ENCODE measurements around the gene C1orf116.

Gene C1orf116

GRCh38 chr1:207034208-207034607, 1.7 kb upstream of the C1orf116 start:
- no peak for DNase-seq

DNA sequence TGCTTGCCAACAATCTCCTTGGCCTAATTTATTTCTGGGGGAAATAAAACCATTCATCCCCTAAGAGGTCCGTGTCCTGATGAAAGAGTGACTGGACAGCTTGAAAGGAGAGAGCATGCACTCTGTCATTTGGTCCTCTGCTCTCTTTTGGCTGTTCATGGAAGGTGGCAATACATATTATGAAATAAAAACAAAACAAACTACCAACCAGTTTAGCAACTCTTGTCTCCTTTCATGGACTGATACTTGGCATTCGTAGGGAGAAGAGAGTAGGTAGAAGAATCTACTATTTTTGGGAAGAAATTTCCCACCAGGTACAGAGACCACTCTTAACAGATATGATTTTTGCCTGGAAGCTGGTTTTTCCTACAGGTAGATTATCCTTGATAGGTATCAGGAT, 746 bp upstream of the C1orf116 start:
- DNase-seq = no peak

GRCh38 chr1:207031632-207032264, 808 bp downstream of the C1orf116 start:
- no peak for DNase-seq

GRCh38 chr1:207031016-207031415, 1.5 kb downstream of the C1orf116 start:
- no peak for DNase-seq

- no peak for DNase-seq
Observed at GRCh38 chr1:207030522-207031009, 2.0 kb downstream of the C1orf116 start.

DNA sequence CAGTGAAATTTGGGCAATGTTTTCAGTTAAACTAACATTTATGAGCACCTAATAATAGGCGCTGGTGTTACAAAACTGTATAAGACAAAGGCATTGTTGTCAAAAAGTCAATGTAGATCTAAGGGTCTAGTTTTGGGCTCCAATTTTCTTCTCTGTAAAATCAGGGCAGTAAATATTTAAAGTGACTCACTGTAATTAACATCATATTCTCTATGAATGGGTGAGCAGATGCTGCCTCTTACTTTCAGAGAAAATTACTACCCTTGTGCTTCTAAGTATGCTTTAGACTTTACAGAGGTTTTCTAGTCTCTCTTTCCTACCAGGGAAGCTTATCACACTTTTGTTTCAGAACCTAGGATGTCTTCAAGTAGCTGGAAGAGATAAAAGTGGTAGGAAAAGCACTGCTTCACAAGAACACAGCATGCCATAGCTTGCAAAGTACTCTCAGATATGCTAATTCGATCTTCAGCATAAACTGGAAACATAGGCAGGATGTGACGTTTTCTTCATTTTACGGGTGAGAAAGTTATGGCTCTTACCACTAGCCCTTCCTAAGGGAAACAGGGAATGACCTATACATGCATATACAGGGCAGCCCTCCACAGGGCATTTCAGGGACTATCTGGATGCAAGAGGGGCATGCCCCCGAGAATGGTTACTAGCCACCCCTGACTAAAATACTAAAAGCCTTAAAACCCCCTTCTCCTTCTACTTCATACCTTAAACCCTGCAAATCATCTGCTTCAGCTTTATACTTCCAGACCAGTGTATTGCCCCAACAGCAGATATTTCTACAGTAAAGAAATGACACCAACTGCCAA, 2.6 kb downstream of the C1orf116 start:
- DNase-seq = no peak

DNA sequence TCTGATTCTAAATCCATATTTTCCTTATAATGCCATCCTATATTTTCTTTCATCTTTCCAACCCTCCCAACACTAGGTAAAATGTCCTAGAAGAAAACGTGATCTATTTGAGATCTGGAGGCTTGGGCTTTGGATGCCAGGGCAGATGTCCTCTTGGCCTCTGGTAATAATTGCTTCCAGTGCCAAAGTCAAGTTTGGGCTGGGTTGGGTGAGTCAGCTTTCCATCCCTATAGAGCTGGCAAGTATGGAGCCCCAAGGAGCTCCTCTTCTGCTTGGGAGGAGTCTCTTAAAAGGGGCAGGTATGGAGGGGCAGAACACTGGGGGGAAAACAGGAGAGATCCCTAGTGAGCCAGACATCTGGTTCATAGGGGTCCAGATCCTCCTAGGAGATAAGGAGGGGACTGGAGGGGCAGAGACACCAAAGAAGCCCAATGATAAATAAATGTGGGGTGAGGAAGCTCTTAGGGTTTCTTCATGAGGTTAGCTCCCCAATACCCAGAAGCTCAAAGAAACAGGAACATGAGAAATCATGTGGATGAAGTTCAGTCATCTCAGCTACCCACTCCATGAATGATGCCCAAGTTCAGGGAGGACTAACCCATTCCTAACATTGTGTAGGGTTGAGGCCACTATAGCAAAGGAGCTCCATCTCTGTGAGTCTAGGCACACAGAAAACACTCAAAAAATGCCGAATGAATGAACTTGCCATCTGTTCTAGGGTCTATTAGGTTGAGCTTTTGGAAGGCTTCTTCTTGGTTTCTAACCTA, 3.5 kb downstream of the C1orf116 start:
- DNase-seq = no peak

DNA sequence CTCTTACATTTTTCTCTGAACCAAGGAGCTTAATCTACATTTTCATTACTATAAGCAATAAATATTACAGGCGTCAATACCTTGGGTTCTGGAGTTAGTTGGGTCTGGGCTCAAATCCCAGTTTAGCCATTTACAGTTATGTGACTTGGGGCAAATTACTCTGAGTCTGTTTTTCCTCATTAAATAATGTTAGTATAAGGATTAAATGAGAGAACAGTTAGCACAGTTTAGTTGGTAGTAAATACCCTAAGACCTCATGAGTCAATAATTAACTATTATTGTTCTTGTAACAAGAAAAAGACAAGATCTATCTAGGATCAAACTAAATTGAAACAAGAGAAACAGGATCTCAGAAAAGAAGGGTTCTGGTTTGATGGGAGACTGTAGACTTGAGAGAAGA, 4.6 kb downstream of the C1orf116 start:
- DNase-seq = no peak

DNA sequence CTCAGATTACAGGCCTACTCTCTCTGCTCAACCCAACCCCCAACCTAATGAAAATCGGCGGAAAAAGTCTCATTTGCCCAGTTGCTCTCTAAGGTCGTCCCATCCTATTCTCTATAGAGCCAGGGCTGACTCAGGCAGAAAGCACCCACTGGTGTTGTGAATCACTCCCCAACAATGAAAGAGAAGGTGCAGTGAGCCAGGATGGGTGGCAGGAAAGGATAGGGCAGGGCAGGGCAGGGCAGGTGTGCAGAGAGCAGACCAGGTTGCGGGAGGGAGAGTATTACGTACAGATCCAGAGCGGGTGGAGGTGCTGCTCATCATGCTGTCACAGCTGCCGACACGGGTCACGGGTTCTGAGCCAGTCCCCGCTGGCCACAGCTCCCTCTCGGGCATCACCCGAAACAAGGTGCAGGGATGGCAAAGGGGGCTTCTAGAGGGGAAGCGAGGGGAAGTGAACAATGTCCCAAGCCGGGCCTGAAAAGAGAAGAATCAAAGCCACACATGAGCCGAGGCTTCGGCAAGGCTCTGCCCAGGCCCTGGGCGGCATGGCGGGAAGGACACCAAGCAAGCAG, 5.3 kb downstream of the C1orf116 start:
- DNase-seq = no peak

GRCh38 chr1:207026104-207026534, 6.4 kb downstream of the C1orf116 start:
- no peak for DNase-seq

GRCh38 chr1:207025146-207025880, 7.2 kb downstream of the C1orf116 start:
- no peak for DNase-seq

- no peak for DNase-seq
Observed at GRCh38 chr1:207024202-207025145, 8.1 kb downstream of the C1orf116 start.

GRCh38 chr1:207022996-207023679, 9.4 kb downstream of the C1orf116 start:
- no peak for DNase-seq

DNA sequence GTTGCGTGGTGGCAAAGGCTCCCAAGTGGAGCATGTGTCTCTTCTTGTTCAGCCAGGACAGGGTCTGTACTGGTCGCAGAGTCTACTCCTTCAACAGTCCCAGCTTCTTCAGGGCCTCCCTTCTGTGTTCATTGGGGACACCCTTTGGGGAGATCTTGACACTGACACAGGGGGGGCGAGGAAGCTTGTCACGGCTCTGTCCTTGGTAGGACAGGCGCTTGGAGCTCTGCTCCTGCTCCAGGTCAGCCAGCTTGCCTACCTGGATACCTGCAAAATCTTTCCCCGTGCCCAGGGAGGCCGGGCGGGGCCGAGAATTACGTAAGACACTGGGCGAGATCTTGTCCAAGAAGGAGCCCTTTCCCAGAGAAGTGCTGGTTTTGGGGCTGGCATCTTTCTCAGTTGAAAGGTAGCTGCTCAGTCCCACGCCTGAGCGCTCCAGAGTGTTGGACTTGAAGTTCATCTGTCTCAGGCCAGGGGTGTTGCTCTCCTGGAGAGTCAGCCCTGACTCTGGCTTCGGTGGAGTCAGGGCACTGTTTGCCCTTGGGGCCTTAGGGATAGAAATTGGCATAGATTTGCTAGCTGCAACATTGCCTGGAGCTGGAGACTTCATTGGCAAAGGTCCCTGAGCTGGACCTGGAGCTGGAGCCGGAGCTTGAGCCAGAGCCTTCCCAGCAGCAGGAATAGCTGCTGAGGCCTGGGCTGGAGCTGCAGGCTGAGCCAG, 10.5 kb downstream of the C1orf116 start:
- DNase-seq = no peak

DNA sequence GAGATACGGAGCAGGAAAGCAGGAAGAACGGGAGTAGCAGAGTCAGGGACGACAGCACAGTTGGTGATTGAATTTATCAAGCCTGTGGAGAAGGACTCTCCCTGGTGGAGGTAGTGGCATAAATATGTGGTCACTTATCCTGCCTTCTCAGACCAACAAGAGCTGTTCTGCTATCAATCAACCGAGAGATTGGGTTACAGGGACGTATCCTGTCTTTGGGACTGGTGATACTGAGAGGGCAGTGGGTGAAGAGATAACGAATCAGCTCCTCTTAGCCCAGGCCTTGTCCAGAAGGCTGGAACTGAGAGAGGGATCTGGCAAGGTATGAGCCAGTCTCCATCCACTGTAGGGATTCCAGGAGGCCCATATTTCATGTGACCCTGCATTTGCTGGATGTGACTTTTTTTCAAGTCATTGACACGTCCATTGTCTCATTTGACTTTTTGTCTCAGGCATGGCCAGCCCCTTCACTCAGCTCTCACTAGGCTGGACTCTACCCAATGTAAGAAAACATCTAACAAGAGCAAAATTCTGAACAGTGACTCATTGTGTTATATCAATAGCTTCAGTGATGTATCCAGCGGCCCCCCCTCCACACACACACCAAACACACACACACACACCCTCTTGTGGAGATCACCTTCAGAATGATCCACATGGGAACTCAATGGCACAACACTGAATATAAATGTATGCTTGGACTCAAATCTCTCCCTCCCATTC, 11.3 kb downstream of the C1orf116 start:
- DNase-seq = no peak

DNA sequence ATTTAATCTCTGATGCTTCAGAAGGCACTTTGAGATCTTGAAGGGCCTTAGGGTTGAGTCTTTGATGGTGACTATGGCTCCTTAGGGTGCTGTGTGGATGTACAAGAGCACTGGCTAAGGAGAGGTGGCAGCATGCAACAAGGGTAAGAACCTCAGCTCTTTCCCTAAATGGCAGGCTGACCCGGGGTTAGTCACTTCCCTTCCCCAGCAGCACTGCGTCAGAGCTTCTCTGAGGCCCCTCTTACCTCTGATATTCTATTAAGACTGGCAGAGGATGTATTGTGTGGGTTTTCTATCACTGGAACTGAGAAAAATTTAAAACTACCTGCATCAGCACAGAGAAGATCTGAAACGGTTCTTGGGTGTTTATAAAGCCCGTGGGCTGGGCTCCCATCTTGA, 11.8 kb downstream of the C1orf116 start:
- DNase-seq = no peak

- no peak for DNase-seq
Observed at GRCh38 chr1:207020065-207020708, 12.4 kb downstream of the C1orf116 start.

DNA sequence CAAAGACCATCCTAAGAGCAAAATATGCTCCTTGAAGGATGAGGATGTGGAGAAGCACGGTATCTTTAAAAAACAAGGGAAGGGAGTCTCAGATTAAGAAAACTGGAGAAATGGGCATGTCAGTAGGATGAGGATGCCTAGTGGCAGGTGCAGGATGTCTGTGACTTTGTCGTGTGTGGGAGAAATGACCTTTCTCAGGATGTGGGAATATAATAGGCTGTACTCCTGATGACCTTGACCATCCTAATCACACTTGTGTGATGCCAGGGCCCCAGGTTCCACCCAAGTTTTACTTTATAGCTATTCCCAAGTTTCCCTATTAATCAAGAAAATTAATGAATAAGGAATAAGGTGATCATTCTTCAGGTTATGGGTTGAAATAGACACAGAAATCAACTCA, 12.9 kb downstream of the C1orf116 start:
- DNase-seq = no peak

GRCh38 chr1:207019161-207019560, 13.4 kb downstream of the C1orf116 start:
- no peak for DNase-seq
